Gastroesophageal sphincter (tissue), 3 donors: ENCODE data around the gene UCKL1.

Experiments
- EP300 ChIP-seq: sonication (generic); formaldehyde crosslinking; IDR thresholded peaks from one replicate; pipeline ENCODE4 v1.6.1; 2017; ENCODE audit warnings: antibody characterized with exemption, mild to moderate bottlenecking
- POLR2A ChIP-seq, 2 donors: fragments of 450-650 bp; IDR thresholded peaks; one replicate each; pipeline ENCODE4 v1.6.1; 2017; ENCODE audit warnings: antibody characterized with exemption in 2 of 2, mild to moderate bottlenecking in 2 of 2, moderate library complexity in 1 of 2
- POLR2AphosphoS5 ChIP-seq: sonication (generic); formaldehyde crosslinking; IDR thresholded peaks from one replicate; pipeline ENCODE4 v1.6.1; 2017; ENCODE audit warnings: antibody characterized with exemption
- TF ChIP-seq, protein P1 (sequence below), 4 experiments: fragments of 200-600 bp in 2 of 4; fragments of 450-650 bp in 2 of 4; sonication (generic) in 1 of 4; IDR thresholded peaks; one replicate each; pipeline ENCODE4 v1.5.1; 2017 to 2019; ENCODE audit warnings: antibody characterized with exemption in 4 of 4, mild to moderate bottlenecking in 2 of 4, moderate library complexity in 2 of 4

DNA sequence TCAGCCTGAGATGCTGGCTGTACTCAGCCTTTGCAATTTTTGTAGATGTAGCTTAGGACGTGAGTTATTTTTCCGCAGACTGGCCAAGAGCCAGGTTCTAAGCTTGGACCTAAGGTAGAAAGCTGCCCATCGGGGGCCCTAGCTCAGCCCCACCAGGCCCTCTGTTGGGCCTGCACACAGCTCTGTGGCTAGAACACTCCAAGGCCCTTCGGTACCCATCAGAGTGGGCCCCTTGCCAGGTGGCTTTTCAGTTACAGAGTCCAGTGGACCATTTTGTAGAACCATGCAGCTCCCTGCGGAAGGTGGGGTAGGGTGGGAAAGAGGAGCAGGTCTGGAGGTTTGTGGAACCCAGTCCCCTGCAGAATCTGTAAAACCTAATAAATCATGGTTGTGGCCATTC is 22.6 kb downstream of the UCKL1 start:
- TF ChIP-seq POLR2A (IDR thresholded peaks at IDR 0.05), result no peak
- TF ChIP-seq, protein P1, sequence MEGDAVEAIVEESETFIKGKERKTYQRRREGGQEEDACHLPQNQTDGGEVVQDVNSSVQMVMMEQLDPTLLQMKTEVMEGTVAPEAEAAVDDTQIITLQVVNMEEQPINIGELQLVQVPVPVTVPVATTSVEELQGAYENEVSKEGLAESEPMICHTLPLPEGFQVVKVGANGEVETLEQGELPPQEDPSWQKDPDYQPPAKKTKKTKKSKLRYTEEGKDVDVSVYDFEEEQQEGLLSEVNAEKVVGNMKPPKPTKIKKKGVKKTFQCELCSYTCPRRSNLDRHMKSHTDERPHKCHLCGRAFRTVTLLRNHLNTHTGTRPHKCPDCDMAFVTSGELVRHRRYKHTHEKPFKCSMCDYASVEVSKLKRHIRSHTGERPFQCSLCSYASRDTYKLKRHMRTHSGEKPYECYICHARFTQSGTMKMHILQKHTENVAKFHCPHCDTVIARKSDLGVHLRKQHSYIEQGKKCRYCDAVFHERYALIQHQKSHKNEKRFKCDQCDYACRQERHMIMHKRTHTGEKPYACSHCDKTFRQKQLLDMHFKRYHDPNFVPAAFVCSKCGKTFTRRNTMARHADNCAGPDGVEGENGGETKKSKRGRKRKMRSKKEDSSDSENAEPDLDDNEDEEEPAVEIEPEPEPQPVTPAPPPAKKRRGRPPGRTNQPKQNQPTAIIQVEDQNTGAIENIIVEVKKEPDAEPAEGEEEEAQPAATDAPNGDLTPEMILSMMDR (IDR thresholded peaks at IDR 0.05), result no peak
- no peak for TF ChIP-seq EP300
- TF ChIP-seq POLR2AphosphoS5, result no peak
